Measurements from ENCODE around the gene CAPS2. TPM values are rescaled to one million over a fixed set of nuclear protein-coding genes. Genes with fewer than 3 reads are reported as not detected.

CAPS2 gene
- total and polyA plus RNA-seq, 2 experiments from 2014 or later: 2.9 to 7.4 TPM

DNA sequence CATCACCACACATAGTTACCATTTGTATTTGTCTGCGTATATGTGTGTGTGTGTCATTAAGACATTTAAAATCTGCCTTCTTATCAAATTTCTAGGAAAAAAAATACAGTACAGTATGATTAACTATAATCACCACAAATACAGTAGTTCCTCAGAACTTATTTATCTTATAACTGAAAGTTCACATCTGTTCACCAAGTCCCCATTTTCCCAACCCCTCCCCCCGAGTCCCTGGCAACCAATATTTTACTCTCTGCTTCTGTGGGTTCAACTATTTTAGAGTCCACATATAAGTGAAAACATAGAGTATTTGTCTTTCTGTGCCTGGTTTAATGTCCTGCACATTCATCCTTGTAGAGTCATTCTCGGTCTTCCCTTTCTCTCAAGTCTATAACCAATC lies 12.3 kb downstream of the CAPS2 start:
- TF ChIP-seq NANOG (IDR thresholded peaks at IDR 0.05; ENCODE audit: borderline replicate concordance) (no peak), EZH2phosphoT487 (IDR thresholded peaks at IDR 0.05; ENCODE audit: unreplicated experiment) (no peak), CREB1 (CRISPR knock-in tag; IDR thresholded peaks at IDR 0.05; ENCODE audit: low read depth) (no peak), POLR2AphosphoS5 (IDR thresholded peaks at IDR 0.05; ENCODE audit: low read depth) (no peak), REST (IDR thresholded peaks at IDR 0.05; ENCODE audit: unreplicated experiment) (no peak), ZNF114 (CRISPR knock-in tag; IDR thresholded peaks at IDR 0.05) (no peak), STAT1 (IDR thresholded peaks at IDR 0.05; ENCODE audit: unreplicated experiment) (no peak), ZNF331 (CRISPR knock-in tag; IDR thresholded peaks at IDR 0.05; ENCODE audit: low read depth) (no peak), JUNB (IDR thresholded peaks at IDR 0.05; ENCODE audit: unreplicated experiment) (no peak), ETS1 (IDR thresholded peaks at IDR 0.05) (no peak), EZH2 (IDR thresholded peaks at IDR 0.05; ENCODE audit: low read depth, unreplicated experiment) (no peak)
- TF ChIP-seq, protein P1, sequence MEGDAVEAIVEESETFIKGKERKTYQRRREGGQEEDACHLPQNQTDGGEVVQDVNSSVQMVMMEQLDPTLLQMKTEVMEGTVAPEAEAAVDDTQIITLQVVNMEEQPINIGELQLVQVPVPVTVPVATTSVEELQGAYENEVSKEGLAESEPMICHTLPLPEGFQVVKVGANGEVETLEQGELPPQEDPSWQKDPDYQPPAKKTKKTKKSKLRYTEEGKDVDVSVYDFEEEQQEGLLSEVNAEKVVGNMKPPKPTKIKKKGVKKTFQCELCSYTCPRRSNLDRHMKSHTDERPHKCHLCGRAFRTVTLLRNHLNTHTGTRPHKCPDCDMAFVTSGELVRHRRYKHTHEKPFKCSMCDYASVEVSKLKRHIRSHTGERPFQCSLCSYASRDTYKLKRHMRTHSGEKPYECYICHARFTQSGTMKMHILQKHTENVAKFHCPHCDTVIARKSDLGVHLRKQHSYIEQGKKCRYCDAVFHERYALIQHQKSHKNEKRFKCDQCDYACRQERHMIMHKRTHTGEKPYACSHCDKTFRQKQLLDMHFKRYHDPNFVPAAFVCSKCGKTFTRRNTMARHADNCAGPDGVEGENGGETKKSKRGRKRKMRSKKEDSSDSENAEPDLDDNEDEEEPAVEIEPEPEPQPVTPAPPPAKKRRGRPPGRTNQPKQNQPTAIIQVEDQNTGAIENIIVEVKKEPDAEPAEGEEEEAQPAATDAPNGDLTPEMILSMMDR (conservative IDR thresholded peaks at IDR 0.05; ENCODE audit: low read depth in 2 of 2): no peak
- TF ChIP-seq, protein P2, sequence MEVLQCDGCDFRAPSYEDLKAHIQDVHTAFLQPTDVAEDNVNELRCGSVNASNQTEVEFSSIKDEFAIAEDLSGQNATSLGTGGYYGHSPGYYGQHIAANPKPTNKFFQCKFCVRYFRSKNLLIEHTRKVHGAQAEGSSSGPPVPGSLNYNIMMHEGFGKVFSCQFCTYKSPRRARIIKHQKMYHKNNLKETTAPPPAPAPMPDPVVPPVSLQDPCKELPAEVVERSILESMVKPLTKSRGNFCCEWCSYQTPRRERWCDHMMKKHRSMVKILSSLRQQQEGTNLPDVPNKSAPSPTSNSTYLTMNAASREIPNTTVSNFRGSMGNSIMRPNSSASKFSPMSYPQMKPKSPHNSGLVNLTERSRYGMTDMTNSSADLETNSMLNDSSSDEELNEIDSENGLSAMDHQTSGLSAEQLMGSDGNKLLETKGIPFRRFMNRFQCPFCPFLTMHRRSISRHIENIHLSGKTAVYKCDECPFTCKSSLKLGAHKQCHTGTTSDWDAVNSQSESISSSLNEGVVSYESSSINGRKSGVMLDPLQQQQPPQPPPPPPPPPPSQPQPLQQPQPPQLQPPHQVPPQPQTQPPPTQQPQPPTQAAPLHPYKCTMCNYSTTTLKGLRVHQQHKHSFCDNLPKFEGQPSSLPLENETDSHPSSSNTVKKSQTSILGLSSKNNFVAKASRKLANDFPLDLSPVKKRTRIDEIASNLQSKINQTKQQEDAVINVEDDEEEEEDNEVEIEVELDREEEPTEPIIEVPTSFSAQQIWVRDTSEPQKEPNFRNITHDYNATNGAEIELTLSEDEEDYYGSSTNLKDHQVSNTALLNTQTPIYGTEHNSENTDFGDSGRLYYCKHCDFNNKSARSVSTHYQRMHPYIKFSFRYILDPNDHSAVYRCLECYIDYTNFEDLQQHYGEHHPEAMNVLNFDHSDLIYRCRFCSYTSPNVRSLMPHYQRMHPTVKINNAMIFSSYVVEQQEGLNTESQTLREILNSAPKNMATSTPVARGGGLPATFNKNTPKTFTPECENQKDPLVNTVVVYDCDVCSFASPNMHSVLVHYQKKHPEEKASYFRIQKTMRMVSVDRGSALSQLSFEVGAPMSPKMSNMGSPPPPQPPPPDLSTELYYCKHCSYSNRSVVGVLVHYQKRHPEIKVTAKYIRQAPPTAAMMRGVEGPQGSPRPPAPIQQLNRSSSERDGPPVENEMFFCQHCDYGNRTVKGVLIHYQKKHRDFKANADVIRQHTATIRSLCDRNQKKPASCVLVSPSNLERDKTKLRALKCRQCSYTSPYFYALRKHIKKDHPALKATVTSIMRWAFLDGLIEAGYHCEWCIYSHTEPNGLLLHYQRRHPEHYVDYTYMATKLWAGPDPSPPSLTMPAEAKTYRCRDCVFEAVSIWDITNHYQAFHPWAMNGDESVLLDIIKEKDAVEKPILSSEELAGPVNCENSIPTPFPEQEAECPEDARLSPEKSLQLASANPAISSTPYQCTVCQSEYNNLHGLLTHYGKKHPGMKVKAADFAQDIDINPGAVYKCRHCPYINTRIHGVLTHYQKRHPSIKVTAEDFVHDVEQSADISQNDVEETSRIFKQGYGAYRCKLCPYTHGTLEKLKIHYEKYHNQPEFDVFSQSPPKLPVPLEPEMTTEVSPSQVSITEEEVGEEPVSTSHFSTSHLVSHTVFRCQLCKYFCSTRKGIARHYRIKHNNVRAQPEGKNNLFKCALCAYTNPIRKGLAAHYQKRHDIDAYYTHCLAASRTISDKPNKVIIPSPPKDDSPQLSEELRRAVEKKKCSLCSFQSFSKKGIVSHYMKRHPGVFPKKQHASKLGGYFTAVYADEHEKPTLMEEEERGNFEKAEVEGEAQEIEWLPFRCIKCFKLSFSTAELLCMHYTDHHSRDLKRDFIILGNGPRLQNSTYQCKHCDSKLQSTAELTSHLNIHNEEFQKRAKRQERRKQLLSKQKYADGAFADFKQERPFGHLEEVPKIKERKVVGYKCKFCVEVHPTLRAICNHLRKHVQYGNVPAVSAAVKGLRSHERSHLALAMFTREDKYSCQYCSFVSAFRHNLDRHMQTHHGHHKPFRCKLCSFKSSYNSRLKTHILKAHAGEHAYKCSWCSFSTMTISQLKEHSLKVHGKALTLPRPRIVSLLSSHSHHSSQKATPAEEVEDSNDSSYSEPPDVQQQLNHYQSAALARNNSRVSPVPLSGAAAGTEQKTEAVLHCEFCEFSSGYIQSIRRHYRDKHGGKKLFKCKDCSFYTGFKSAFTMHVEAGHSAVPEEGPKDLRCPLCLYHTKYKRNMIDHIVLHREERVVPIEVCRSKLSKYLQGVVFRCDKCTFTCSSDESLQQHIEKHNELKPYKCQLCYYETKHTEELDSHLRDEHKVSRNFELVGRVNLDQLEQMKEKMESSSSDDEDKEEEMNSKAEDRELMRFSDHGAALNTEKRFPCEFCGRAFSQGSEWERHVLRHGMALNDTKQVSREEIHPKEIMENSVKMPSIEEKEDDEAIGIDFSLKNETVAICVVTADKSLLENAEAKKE (CRISPR knock-in tag; IDR thresholded peaks at IDR 0.05): no peak
- Histone ChIP-seq H4K20me1 (replicated peaks; ENCODE audit: insufficient read depth) (no peaks in the 10 kb centered on the region), H3K9me2 (ENCODE audit: insufficient read depth) (no peaks in the 10 kb centered on the region), H3K4me2 (no peak overlapping the region), H3K4me3 (no peak overlapping the region), H3K79me2 (replicated peaks; ENCODE audit: insufficient read depth) (no peaks in the 10 kb centered on the region), H3F3A (replicated peaks; ENCODE audit: low read depth) (no peaks in the 10 kb centered on the region), H3K27me3 (ENCODE audit: insufficient read depth) (no peaks in the 10 kb centered on the region), H2AFZ (no peak overlapping the region), H3K4me1 (ENCODE audit: insufficient read depth) (no peaks in the 10 kb centered on the region), H3K27ac (ENCODE audit: low read depth) (no peak overlapping the region), H3K36me3 (ENCODE audit: insufficient read depth) (no peaks in the 10 kb centered on the region)
- H3K4me3 Mint-ChIP-seq: no peak overlapping the region
- no peaks in the 10 kb centered on the region for H3K9me3 Mint-ChIP-seq
- H3K27me3 Mint-ChIP-seq (ENCODE audit: insufficient read depth, low read depth, poor library complexity): no peaks in the 10 kb centered on the region
- DNase-seq (ENCODE audit: low spot score) (no peak), ATAC-seq (no peak)
- H3K27ac Mint-ChIP-seq: no peak overlapping the region
- H3K36me3 Mint-ChIP-seq (ENCODE audit: low read depth): no peaks in the 10 kb centered on the region
- H3K4me1 Mint-ChIP-seq: peaks cover 3% of the 10 kb centered on the region; the same call in 1 of the 3 replicates
